HCT116 (cell line): Measurements from ENCODE around the gene TADA2B.

ENCODE experiments used
- CBX3 ChIP-seq: IDR thresholded peaks from 2 replicates; pipeline ENCODE4 v1.6.1; 2012; ENCODE audit warnings: low read depth
- CEBPB ChIP-seq: IDR thresholded peaks from 2 replicates; pipeline ENCODE4 v1.6.1; 2012; ENCODE audit warnings: low read depth
- EGR1 ChIP-seq: IDR thresholded peaks from 2 replicates; pipeline ENCODE4 v1.6.1; 2012; ENCODE audit warnings: low read depth
- EZH2 ChIP-seq: fragments of 200-600 bp; sonication (generic); IDR thresholded peaks from 2 replicates; pipeline ENCODE4 v1.6.1; 2017; ENCODE audit warnings: antibody characterized with exemption, mixed run types
- EZH2phosphoT487 ChIP-seq: fragments of 200-600 bp; IDR thresholded peaks from 2 replicates; pipeline ENCODE4 v1.6.1; 2018; ENCODE audit warnings: antibody characterized with exemption, borderline replicate concordance
- JUND ChIP-seq: IDR thresholded peaks from 2 replicates; pipeline ENCODE4 v1.6.1; 2012
- POLR2A ChIP-seq: IDR thresholded peaks from 2 replicates; pipeline ENCODE4 v1.7.0; 2011; ENCODE audit warnings: borderline replicate concordance; ENCODE audit not compliant: insufficient read depth, insufficient read length; ENCODE audit errors: extremely low read depth
- POLR2AphosphoS5 ChIP-seq: IDR thresholded peaks from 2 replicates; pipeline ENCODE4 v1.6.1; 2011; ENCODE audit warnings: mild to moderate bottlenecking, low read depth, low read length, moderate library complexity
- RAD21 ChIP-seq: IDR thresholded peaks from 2 replicates; pipeline ENCODE4 v1.6.1; 2012; ENCODE audit warnings: low read depth, mild to moderate bottlenecking
- SIN3A ChIP-seq: IDR thresholded peaks from 2 replicates; pipeline ENCODE4 v1.6.1; 2012; ENCODE audit warnings: low read depth
- SRF ChIP-seq: IDR thresholded peaks from 2 replicates; pipeline ENCODE4 v1.6.1; 2012; ENCODE audit warnings: low read depth
- TF ChIP-seq, protein P1 (sequence below), 3 experiments: fragments of 200-600 bp in 1 of 3; sonication (generic) in 1 of 3; IDR thresholded peaks in 2 of 3; conservative IDR thresholded peaks in 1 of 3; 2 replicates each; pipeline ENCODE4 v1.5.1; 2012 to 2017; ENCODE audit warnings: low read depth in 2 of 3, low read length in 2 of 3, antibody characterized with exemption in 1 of 3, borderline replicate concordance in 1 of 3, control low read depth in 1 of 3, mild to moderate bottlenecking in 1 of 3, mixed read lengths in 1 of 3, mixed run types in 1 of 3, moderate library complexity in 1 of 3; ENCODE audit not compliant: insufficient read depth in 1 of 3
- TF ChIP-seq, protein P2 (sequence below): IDR thresholded peaks from 2 replicates; pipeline ENCODE4 v1.6.1; 2012
- TF ChIP-seq, protein P3 (sequence below): IDR thresholded peaks from 2 replicates; pipeline ENCODE4 v1.6.1; 2011; ENCODE audit warnings: mild to moderate bottlenecking, low read length, moderate library complexity; ENCODE audit not compliant: insufficient replicate concordance; ENCODE audit errors: extremely low read depth

DNA sequence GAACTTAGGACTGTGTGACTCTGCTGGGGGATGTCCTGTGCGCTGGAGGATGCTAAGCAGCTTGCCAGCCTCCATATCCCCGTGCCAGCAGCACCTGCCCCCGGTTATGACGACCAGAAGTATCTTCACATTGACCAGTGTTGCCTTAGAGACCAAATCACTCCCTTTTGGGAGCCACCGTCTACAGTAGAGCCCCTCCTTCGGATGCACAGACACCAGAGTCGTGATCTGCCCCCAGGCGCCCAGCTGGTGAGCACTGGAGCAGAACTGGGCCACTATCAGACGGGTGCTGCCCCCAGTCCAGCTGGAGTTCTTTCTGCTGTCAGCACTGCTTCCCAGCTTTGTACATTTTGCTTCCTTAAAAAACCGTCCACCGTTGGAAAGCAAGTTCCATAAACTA, 30.0 kb upstream of the TADA2B start:
- TF ChIP-seq POLR2AphosphoS5 (no peak), RAD21 (no peak), EGR1 (no peak), CEBPB (no peak), CBX3 (no peak), JUND (no peak), POLR2A (no peak), EZH2 (no peak), SIN3A (no peak), EZH2phosphoT487 (no peak), SRF (no peak)
- TF ChIP-seq, protein P1, sequence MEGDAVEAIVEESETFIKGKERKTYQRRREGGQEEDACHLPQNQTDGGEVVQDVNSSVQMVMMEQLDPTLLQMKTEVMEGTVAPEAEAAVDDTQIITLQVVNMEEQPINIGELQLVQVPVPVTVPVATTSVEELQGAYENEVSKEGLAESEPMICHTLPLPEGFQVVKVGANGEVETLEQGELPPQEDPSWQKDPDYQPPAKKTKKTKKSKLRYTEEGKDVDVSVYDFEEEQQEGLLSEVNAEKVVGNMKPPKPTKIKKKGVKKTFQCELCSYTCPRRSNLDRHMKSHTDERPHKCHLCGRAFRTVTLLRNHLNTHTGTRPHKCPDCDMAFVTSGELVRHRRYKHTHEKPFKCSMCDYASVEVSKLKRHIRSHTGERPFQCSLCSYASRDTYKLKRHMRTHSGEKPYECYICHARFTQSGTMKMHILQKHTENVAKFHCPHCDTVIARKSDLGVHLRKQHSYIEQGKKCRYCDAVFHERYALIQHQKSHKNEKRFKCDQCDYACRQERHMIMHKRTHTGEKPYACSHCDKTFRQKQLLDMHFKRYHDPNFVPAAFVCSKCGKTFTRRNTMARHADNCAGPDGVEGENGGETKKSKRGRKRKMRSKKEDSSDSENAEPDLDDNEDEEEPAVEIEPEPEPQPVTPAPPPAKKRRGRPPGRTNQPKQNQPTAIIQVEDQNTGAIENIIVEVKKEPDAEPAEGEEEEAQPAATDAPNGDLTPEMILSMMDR (IDR thresholded peaks at IDR 0.05 in 2 of 3, conservative IDR thresholded peaks at IDR 0.05 in 1 of 3; ENCODE audit: borderline replicate concordance in 1 of 3, insufficient read depth in 1 of 3, low read depth in 2 of 3, low read length in 2 of 3) = no peak
- TF ChIP-seq, protein P2, sequence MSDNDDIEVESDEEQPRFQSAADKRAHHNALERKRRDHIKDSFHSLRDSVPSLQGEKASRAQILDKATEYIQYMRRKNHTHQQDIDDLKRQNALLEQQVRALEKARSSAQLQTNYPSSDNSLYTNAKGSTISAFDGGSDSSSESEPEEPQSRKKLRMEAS = no peak
- TF ChIP-seq, protein P3, sequence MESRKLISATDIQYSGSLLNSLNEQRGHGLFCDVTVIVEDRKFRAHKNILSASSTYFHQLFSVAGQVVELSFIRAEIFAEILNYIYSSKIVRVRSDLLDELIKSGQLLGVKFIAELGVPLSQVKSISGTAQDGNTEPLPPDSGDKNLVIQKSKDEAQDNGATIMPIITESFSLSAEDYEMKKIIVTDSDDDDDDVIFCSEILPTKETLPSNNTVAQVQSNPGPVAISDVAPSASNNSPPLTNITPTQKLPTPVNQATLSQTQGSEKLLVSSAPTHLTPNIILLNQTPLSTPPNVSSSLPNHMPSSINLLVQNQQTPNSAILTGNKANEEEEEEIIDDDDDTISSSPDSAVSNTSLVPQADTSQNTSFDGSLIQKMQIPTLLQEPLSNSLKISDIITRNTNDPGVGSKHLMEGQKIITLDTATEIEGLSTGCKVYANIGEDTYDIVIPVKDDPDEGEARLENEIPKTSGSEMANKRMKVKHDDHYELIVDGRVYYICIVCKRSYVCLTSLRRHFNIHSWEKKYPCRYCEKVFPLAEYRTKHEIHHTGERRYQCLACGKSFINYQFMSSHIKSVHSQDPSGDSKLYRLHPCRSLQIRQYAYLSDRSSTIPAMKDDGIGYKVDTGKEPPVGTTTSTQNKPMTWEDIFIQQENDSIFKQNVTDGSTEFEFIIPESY = no peak
